ENCODE measurements around the gene CHAC1. TPM values are rescaled to one million over a fixed set of nuclear protein-coding genes. Genes with fewer than 3 reads are reported as not detected.
A peak's percentile ranks its signal among the peaks of the same experiment; 100 is the strongest.

Gene CHAC1
- total RNA-seq, 1 donor: 30.0 TPM

DNA sequence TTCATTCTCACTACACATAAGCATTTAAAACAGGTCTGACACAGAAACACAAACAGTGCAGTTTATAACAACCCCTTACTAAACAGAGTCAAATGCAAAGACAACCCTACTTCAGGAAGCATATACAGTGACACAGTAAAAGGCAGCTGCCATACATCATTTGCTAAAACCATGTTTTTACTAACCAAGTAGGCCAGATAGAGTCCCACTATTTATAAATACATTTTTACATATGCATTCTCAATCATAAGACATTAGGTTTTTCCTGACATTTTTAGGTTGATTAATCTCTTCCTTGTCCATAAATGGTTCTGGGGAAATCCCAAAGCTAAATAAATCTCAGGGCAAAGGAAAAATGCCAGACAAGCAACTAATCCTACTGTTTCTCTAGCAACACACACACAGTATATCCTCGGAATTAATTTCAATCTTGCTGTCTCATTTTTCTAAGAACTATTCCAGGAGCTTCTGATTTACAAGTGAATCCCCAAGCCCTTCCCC is 39.0 kb downstream of the CHAC1 start:
- Histone ChIP-seq H3K4me2 (ENCODE audit: insufficient read depth, low read length) (no peak overlapping the region), H3K36me3 (ENCODE audit: insufficient read depth, low read length) (peaks cover 41% of the 10 kb centered on the region), H2AFZ (ENCODE audit: low read length) (no peak overlapping the region), H3K27ac (ENCODE audit: low read depth, low read length) (peak overlapping the region; percentile 31), H4K20me1 (ENCODE audit: insufficient read depth, low read length) (no peaks in the 10 kb centered on the region), H3K9me3 (ENCODE audit: low read depth, low read length) (no peaks in the 10 kb centered on the region), H3K4me3 (ENCODE audit: insufficient read depth, low read length) (no peak overlapping the region), H3K4me1 (ENCODE audit: insufficient read depth, low read length) (peaks cover 3% of the 10 kb centered on the region), H3K79me2 (ENCODE audit: insufficient read depth, low read length) (peaks cover 2% of the 10 kb centered on the region), H3K27me3 (ENCODE audit: insufficient read depth, low read length) (no peaks in the 10 kb centered on the region)
- DNase-seq (ENCODE audit: insufficient read length, low spot score, missing footprints): no peak
- TF ChIP-seq, protein P1, sequence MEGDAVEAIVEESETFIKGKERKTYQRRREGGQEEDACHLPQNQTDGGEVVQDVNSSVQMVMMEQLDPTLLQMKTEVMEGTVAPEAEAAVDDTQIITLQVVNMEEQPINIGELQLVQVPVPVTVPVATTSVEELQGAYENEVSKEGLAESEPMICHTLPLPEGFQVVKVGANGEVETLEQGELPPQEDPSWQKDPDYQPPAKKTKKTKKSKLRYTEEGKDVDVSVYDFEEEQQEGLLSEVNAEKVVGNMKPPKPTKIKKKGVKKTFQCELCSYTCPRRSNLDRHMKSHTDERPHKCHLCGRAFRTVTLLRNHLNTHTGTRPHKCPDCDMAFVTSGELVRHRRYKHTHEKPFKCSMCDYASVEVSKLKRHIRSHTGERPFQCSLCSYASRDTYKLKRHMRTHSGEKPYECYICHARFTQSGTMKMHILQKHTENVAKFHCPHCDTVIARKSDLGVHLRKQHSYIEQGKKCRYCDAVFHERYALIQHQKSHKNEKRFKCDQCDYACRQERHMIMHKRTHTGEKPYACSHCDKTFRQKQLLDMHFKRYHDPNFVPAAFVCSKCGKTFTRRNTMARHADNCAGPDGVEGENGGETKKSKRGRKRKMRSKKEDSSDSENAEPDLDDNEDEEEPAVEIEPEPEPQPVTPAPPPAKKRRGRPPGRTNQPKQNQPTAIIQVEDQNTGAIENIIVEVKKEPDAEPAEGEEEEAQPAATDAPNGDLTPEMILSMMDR (IDR thresholded peaks at IDR 0.05; ENCODE audit: extremely low read depth, low read depth, low read length): no peak

DNA sequence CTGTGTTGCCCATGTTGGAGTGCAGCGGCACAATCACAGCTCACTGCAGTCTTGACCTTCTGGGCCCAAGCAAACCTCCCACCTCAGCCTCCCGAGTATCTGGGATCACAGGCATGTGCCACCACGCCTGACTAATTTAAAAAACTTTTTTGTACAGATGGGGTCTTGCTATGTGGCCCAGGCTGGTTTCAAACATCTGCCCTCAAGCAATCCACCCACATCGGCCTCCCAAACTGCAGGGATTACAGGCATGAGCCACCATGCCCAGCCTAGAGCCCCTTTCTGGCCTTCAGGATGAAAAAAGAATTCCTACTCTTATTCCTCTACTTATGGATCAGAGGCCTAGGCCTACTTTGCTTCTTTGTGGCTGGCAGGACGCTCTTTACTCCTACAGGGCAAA is 39.6 kb downstream of the CHAC1 start:
- Histone ChIP-seq H3K4me2 (ENCODE audit: insufficient read depth, low read length) (no peak overlapping the region), H3K27me3 (ENCODE audit: insufficient read depth, low read length) (no peaks in the 10 kb centered on the region), H3K4me3 (ENCODE audit: insufficient read depth, low read length) (no peak overlapping the region), H3K9me3 (ENCODE audit: low read depth, low read length) (no peaks in the 10 kb centered on the region), H3K36me3 (ENCODE audit: insufficient read depth, low read length) (peaks cover 41% of the 10 kb centered on the region), H4K20me1 (ENCODE audit: insufficient read depth, low read length) (no peaks in the 10 kb centered on the region), H3K79me2 (ENCODE audit: insufficient read depth, low read length) (peaks cover 2% of the 10 kb centered on the region), H3K4me1 (ENCODE audit: insufficient read depth, low read length) (peaks cover 3% of the 10 kb centered on the region), H2AFZ (ENCODE audit: low read length) (no peak overlapping the region), H3K27ac (ENCODE audit: low read depth, low read length) (peak overlapping the region; percentile 31)
- DNase-seq (ENCODE audit: insufficient read length, low spot score, missing footprints): no peak
- TF ChIP-seq, protein P1 (IDR thresholded peaks at IDR 0.05; ENCODE audit: extremely low read depth, low read depth, low read length): no peak

- no peak for DNase-seq (ENCODE audit: insufficient read length, low spot score, missing footprints)
- Histone ChIP-seq H3K4me1 (ENCODE audit: insufficient read depth, low read length) (peaks cover 3% of the 10 kb centered on the region), H2AFZ (ENCODE audit: low read length) (no peak overlapping the region), H3K27me3 (ENCODE audit: insufficient read depth, low read length) (no peaks in the 10 kb centered on the region), H3K4me2 (ENCODE audit: insufficient read depth, low read length) (no peak overlapping the region), H3K36me3 (ENCODE audit: insufficient read depth, low read length) (peaks cover 39% of the 10 kb centered on the region), H4K20me1 (ENCODE audit: insufficient read depth, low read length) (no peaks in the 10 kb centered on the region), H3K9me3 (ENCODE audit: low read depth, low read length) (no peaks in the 10 kb centered on the region), H3K4me3 (ENCODE audit: insufficient read depth, low read length) (no peak overlapping the region), H3K27ac (ENCODE audit: low read depth, low read length) (no peak overlapping the region), H3K79me2 (ENCODE audit: insufficient read depth, low read length) (no peaks in the 10 kb centered on the region)
- TF ChIP-seq, protein P1 (IDR thresholded peaks at IDR 0.05; ENCODE audit: extremely low read depth, low read depth, low read length): no peak
Observed at GRCh38 chr15:40995656-40996055, 42.4 kb downstream of the CHAC1 start.

DNA sequence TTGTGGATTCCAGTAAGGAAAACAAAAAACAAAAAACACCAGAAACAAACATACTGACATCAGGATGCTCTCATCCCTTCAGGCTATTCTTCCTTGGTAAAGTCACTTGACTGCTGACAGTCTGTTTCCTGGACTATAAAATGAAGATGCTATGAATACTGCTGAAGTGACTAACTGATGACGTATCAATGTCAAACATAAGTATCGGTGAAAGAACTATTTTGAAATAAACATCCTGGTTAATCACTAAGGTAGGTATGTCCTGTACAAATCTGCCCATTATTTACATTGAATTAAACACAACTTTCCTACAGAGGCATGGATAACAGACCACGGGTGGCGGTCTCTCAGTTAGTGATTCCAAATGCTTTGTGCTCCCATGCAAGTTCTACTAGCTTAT is 45.9 kb downstream of the CHAC1 start:
- Histone ChIP-seq H3K27ac (ENCODE audit: low read depth, low read length) (peak overlapping the region; percentile 37), H3K27me3 (ENCODE audit: insufficient read depth, low read length) (no peaks in the 10 kb centered on the region), H3K36me3 (ENCODE audit: insufficient read depth, low read length) (peaks cover 47% of the 10 kb centered on the region), H3K4me2 (ENCODE audit: insufficient read depth, low read length) (no peak overlapping the region), H3K4me3 (ENCODE audit: insufficient read depth, low read length) (no peak overlapping the region), H4K20me1 (ENCODE audit: insufficient read depth, low read length) (no peaks in the 10 kb centered on the region), H3K4me1 (ENCODE audit: insufficient read depth, low read length) (no peaks in the 10 kb centered on the region), H2AFZ (ENCODE audit: low read length) (no peak overlapping the region), H3K79me2 (ENCODE audit: insufficient read depth, low read length) (no peaks in the 10 kb centered on the region), H3K9me3 (ENCODE audit: low read depth, low read length) (no peaks in the 10 kb centered on the region)
- TF ChIP-seq, protein P1 (IDR thresholded peaks at IDR 0.05; ENCODE audit: extremely low read depth, low read depth, low read length): no peak
- DNase-seq (ENCODE audit: insufficient read length, low spot score, missing footprints): no peak

Data from osteoblast (primary cell).